GM20000 (cell line): Measurements from ENCODE around the gene DGCR2.

Experiments used
- DNase-seq: peaks from one replicate; pipeline ENCODE4 v3.0.0; 2012; ENCODE audit warnings: low spot score
- CTCF ChIP-seq: IDR thresholded peaks from 2 replicates; pipeline ENCODE4 v1.5.1; 2012; ENCODE audit warnings: mild to moderate bottlenecking, control low read depth; ENCODE audit errors: extremely low read depth, missing control alignments

Gene DGCR2

GRCh38 chr22:19110064-19110458 lies 12.2 kb downstream of the DGCR2 start:
- no peak for DNase-seq
- TF ChIP-seq CTCF, result no peak

- peak; percentile 62 for DNase-seq
Observed at GRCh38 chr22:19109198-19110063, 12.8 kb downstream of the DGCR2 start.

GRCh38 chr22:19108807-19109197 lies 13.4 kb downstream of the DGCR2 start:
- no peak for DNase-seq
- no peak for TF ChIP-seq CTCF

More at GRCh38 chr22:19109198-19110063, 12.8 kb downstream of the DGCR2 start:
- no peak for TF ChIP-seq CTCF

DNA sequence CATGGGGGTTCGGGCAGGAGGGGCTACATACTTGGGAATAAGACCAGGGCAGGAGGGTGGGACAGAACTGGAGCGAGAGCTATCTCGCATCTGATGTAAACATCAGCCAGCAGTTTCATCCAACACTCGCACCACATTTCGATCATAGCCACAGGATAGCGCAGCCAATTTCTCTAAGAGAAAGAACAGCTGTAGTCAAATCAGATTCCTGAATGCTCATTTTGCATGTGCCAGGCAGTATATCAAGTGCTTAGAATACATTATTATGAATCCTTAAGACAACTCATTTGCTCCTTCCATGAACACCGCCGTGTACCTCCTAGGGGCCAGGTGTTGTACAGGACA lies 14.5 kb downstream of the DGCR2 start:
- TF ChIP-seq CTCF, result no peak
- no peak for DNase-seq

DNA sequence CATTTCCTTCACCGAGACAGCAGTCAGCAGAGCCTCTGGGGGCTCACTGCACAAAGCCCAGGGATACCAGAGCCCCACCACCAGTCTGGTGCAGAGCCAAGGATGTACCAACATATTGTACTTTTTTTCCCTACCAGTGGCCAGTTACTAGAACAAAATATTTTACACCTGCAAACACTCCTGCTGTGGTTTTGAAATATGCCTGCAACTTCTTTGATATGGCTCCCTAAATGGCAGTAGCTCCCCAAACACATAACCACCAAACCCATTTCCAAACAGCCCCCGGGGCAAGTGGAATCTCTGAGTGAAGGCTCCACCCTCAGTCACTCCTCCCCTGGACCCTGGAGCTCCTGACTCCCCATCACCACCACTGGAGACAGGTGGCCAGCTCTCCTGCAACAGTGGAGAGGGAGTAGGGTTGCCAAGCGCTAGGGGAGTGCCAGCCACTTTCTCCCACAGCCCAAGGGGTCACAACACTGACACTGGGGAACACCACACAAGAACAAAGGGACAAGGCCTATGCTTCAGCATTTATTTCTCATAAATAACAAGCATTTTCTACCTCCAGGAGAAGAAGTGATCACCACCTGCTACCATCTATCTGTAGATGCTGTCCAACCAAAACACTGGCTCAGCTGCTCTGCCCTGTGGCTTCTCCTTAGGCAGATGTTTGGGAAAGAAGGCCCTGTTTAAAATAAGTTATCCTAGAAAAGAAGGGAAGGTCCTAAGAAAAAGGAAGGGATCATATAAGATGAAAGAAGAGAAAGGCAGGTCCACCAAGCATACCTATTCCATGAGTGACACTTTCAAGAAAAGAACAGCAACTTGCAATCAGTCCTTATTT lies 15.1 kb downstream of the DGCR2 start:
- no peak for TF ChIP-seq CTCF
- no peak for DNase-seq

- DNase-seq, result no peak
- no peak for TF ChIP-seq CTCF
Observed at GRCh38 chr22:19105867-19106802, 16.1 kb downstream of the DGCR2 start.

DNA sequence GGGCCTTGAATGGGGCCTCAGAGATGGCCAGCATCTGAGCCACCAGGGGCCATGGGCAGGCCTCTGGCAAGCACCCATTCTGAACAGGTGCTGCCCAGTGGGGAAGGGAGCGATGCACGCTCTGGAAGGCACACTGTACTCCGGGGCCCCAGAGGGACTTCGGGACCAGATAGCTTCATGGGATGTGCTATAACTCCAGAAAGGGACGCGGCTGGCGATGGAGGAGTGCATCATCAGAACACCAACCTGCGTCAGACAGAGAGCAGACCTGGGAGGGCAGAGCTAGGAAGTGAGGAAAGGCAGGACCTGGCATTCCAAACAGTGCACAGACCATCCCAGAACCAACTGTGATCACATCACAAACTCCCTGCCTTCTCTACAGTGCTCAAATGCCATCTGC lies 16.8 kb downstream of the DGCR2 start:
- TF ChIP-seq CTCF, result no peak
- no peak for DNase-seq
